Neural progenitor cell (in vitro differentiated cells): Measurements from ENCODE around the gene ZNF277.

Experiments
- EZH2 ChIP-seq: fragments of 200-600 bp; sonication (generic); IDR thresholded peaks from 2 replicates; pipeline ENCODE4 v1.6.1; 2017; ENCODE audit warnings: antibody characterized with exemption, mild to moderate bottlenecking, moderate library complexity
- EZH2phosphoT487 ChIP-seq: fragments of 200-600 bp; sonication (generic); IDR thresholded peaks from 2 replicates; pipeline ENCODE4 v1.6.1; 2017; ENCODE audit warnings: antibody characterized with exemption
- TF ChIP-seq, protein P1 (sequence below): fragments of 200-600 bp; sonication (generic); IDR thresholded peaks from 2 replicates; pipeline ENCODE4 v1.5.1; 2017; ENCODE audit warnings: antibody characterized with exemption, mild to moderate bottlenecking

DNA sequence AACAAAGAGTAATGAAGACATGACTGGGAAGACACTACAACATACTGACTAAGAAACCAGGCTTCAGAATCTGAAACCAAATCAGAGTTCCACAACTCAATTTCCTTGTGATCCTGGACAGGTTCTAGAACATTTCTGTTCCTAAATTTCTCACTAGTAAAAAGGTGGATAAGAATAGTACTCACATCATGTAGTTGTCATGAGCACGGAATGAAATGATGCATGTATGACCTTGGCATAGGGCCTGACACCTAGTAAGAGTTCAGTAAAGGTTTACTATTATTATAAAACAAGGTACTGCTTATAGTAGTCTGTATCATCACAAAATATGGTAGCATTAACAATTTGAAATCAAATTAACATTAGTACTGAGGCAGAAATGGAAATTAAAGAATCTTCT lies 20.2 kb upstream of the ZNF277 start:
- TF ChIP-seq, protein P1, sequence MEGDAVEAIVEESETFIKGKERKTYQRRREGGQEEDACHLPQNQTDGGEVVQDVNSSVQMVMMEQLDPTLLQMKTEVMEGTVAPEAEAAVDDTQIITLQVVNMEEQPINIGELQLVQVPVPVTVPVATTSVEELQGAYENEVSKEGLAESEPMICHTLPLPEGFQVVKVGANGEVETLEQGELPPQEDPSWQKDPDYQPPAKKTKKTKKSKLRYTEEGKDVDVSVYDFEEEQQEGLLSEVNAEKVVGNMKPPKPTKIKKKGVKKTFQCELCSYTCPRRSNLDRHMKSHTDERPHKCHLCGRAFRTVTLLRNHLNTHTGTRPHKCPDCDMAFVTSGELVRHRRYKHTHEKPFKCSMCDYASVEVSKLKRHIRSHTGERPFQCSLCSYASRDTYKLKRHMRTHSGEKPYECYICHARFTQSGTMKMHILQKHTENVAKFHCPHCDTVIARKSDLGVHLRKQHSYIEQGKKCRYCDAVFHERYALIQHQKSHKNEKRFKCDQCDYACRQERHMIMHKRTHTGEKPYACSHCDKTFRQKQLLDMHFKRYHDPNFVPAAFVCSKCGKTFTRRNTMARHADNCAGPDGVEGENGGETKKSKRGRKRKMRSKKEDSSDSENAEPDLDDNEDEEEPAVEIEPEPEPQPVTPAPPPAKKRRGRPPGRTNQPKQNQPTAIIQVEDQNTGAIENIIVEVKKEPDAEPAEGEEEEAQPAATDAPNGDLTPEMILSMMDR = no peak
- TF ChIP-seq EZH2phosphoT487 = no peak
- no peak for TF ChIP-seq EZH2
